ENCODE measurements around the gene ZNF277.

The ZNF277 gene

GRCh38 chr7:112206238-112206990 lies at the start of gene ZNF277, which contains the start of gene DOCK4:
Gene ZNF277 (plus strand): TSS chr7:112206695. CDS start chr7:112206717, 22 bp downstream.
Gene DOCK4 (minus strand): TSS chr7:112206399. CDS start chr7:112206138, 261 bp downstream.
- peak; percentile 100 for DNase-seq

GRCh38 chr7:112157072-112157471 lies 49.4 kb upstream of the ZNF277 start:
- no peak for DNase-seq

DNA sequence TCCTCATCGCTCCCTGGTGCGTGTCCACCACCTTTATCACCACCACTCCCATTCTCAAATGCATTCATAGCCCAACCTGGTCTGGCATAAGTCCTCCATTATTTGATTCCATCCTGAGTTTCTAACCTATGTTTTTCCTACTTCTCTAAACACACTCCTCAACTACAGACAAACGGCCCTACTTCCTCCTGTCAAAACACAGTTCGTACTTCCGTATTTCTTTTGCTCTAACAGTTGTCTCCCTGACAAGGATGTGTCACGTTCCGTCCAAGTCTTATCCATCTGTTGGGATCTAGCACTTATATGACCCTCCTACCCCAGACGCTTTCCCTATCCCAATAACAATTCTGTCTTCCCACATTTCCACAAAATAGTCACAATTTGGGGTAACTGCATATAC lies 47.1 kb upstream of the ZNF277 start:
- no peak for DNase-seq

GRCh38 chr7:112160130-112160770 lies 46.2 kb upstream of the ZNF277 start:
- no peak for DNase-seq

- DNase-seq, result no peak
Measured at GRCh38 chr7:112160771-112161150, 45.7 kb upstream of the ZNF277 start.

DNA sequence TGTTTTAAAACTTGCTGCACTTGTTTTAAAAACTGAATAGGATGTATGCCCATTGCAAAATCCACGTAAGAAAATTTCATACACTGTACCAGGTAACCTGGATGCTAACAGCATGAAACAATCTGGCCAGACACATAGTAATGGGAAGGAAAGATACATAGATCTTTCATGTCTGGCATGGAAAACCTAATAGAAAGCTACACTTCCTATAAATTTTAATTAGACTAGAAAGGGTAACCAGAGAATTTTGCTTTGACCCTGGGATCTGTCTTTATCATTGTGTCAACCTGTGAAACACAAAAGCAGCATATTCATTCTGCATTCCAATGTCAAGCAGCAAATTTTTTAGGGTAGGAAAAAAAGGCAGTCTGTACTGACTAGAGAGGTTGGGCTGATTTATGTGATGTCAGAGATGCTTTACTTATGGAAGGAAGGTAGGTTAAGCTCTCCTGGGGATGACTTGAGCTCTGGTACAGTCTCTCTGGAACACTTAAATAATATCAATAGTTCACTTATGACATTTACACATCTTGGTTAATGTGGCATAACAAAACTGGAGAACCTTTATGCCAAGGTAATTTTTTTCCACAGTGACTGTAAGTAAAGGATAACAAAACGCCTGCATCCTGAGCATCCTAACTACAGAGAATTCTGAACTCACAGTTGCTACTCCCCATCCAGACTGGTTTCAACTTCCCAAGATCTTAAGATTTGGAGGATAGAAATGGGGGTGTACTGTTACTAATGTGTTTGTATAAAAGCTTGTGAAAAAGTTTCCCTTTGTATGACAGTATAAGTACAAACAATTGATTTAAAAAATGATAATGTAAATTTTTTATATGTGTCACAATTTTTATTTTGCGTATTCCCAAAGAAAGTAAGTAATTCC lies 45.0 kb upstream of the ZNF277 start:
- no peak for DNase-seq

DNA sequence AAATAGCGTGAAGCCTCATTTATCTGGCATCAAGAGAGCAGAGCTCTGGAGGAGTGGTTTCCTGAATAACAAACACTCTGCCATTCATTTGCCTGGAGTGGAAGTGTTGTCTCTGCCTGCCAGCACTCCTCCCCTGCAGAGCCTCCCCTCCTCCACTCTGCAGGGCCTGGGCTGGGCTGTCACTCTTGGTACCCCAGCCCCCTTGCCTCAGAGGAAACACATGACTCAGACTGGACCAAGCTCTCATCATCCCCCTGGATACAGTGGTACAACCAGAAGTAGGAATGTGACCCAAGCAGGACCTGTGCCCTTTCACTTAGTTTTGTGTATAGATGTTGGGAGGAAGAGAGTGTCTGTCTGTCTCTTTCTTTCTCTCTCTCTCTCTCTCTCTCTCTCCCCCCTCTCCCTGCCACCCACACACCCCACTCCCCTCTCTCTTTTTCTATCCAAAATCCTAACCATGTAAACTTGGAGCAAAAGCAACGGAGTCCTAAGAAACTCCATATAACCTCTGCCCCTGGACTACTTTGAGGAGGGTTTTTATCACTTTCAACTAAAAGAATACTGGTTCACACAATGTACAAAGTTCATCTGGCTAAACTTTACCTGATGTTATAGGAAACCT lies 44.2 kb upstream of the ZNF277 start:
- DNase-seq, result peak; percentile 69

DNA sequence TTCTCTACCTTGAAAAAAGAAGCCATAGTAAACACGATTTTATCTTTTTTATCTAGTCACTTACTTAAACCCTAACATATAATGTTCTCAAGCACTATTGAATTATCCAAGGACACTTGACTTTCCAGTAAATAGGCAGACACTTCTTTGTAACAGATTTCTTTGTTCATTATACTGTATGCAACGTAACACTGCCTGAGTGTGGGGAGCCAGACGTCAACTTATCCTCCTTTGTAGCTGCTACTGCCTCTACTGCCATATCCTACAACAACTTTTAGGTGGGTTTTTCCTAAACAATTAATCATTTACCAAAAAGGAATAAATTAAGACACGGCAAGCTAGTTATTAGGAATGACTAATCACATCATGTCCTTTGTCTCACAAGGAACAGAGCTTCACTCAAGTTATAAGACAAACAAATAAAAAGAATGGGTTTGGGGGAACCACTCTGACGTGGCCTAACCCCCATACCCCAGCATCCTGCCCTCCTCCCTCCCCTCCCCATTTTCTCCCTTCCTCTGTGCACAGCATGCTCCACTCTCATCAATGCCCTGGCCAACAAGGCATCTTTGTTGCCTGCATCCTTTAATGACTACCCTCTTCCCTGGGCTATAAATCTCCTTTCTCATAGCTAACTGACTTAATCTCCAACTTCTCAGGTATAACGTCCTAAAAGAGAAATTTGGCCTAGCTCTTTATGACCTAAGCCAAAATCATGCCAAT lies 43.5 kb upstream of the ZNF277 start:
- DNase-seq, result no peak

DNA sequence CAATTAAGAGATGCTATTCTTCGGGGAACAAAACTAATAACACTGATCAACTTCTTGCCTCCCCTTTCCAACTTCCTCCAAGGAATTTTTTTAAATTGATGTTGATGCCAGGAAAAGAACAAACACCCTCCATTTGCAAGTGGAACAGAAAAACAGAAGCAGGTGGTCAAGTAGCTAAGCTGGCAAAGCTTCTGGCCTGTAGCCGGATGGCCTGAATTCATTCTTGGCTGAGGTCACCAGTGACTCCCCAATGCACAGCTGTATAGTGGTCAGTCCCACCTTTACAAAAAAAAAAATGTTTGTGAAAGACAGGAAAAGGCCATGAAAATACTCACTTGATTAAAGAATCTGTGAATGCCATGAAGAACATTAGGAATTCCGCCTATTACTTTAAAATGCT lies 39.3 kb upstream of the ZNF277 start:
- no peak for DNase-seq

- DNase-seq, result no peak
Measured at GRCh38 chr7:112168915-112169314, 37.6 kb upstream of the ZNF277 start.

GRCh38 chr7:112171673-112172072 lies 34.8 kb upstream of the ZNF277 start:
- DNase-seq, result no peak

- peak; percentile 42 for DNase-seq
Measured at GRCh38 chr7:112172870-112173567, 33.5 kb upstream of the ZNF277 start.

DNA sequence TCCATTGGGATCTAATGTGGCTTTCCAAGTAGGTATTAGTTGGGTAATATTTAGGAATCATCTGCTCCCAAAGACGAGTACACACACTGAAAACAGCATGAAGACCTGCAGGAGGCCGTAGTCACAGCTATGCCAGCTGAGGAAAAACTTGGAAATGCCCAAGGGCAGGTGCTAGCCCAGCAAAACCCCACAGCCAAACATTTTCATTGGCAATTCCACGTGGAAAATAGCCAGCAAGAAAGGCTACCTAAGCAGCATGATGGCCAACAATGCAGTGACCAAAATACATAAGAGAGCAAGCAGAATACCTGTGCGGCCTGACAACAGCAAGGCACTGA lies 33.0 kb upstream of the ZNF277 start:
- no peak for DNase-seq

- no peak for DNase-seq
Measured at GRCh38 chr7:112174192-112174591, 32.3 kb upstream of the ZNF277 start.

GRCh38 chr7:112176241-112176640 lies 30.3 kb upstream of the ZNF277 start:
- DNase-seq, result no peak

DNA sequence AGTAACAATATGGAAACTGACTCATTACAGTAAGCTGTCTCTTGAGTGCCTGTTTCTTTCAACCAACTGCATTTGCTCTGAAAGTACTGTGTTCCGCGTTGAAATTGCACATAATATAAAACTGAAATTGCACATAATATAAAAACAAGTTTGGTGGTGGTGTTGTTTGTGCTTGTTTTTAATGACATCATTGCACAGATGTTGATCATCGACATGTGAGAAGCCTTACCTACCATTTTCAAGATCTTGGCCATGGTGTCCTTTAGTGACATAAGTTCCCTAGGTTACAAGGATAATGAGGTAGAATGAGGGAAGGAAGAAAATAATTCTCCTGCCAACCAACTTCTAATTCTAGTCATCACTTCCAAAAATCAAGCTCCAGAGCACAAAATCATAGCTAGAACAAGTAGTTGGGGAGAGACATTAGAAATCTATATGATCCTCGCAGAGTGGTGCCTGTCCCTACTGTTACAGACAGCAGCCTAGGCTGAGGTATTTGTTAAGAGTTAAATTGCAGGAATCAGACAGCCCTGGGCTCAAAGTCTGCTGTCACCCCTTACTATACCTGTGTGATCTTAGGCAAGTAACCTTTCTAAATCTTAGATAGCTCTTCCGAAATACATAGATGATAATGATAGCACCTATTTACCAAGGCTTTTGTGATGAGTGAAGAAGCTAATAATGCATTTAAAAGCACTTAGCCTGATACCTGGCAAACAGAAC lies 29.6 kb upstream of the ZNF277 start:
- no peak for DNase-seq

DNA sequence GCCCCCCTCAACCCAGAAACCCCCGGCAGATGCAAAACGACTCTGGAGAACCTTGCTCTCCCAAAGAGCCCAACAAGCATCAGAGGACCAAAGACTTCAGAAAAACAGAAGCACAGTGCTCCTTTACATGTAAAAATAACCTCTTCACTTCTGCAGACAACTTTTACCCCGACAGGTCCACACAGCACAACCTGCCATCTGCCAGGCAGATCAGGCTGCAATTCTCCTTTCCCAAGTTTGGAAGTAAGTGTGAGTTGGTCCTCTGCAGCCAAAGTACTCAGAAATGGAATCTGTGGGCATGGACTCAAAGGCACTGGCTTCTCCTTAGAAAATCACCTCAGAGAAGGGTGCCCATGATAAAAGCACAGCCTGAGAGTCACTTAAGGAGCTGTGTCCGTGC lies 26.3 kb upstream of the ZNF277 start:
- DNase-seq, result no peak

GRCh38 chr7:112182749-112183148 lies 23.7 kb upstream of the ZNF277 start:
- peak; percentile 32 for DNase-seq

DNA sequence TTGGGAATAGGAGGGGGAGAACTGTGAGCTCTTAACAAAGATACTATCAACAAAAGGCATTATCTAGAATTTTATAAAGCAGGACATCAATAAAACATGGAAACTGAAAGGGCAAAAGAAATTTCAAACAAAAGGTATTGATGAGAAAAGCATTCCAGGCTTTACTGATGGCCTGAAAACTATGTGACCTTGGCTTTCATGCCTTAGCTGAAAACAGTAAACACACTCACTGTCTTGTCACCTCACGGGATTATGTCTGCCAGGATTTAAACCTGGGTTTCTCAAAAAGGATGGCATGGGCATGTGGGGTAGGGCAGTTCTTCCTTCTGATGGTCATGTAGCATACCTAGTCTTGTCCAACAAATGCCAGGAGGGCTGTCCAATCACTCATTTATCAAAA lies 23.2 kb upstream of the ZNF277 start:
- no peak for DNase-seq

- no peak for DNase-seq
Measured at GRCh38 chr7:112184455-112184854, 22.0 kb upstream of the ZNF277 start.
